ENCODE data around the gene ENOX2. TPM values are rescaled to one million over a fixed set of nuclear protein-coding genes. Genes with fewer than 3 reads are reported as not detected.

Gene ENOX2
- total and polyA plus RNA-seq, 2 experiments from 2014 or later = 8.7 to 9.0 TPM

DNA sequence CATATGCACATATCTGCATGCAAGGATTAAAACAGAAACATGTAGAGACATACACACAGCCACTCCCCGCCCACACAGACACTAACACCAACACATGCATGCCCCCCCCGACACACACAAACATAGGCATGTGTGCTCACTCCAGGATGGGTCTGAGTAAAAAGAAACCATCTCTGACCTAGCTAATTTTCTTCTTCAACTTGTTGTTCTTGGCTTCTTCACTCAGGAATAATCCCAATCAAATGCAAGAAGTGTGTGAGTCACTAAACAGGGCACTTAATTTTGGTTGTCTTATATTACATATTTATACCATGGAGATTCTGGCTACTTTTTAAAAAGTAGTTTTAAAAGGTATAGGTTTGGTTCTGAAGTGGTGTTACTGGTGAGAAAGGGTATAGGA is 28.3 kb downstream of the ENOX2 start:
- H3K9me3 ChIP-seq (ENCODE audit: low read depth) = no peaks in the 10 kb centered on the region
- WGBS (ENCODE audit: low lambda C conversion rate, missing lambda C conversion rate) = 75% methylated on average over 2 of the region's 2 CpGs
- no peaks in the 10 kb centered on the region for H3K36me3 ChIP-seq (replicated peaks; ENCODE audit: insufficient read depth, low read depth)
- H3K27ac ChIP-seq = no peak overlapping the region
- H3K27me3 ChIP-seq = no peaks in the 10 kb centered on the region
- no peaks in the 10 kb centered on the region for H3K9me2 ChIP-seq (replicated peaks; ENCODE audit: insufficient read depth)
- DNase-seq (ENCODE audit: low spot score) = no peak
- no peaks in the 10 kb centered on the region for H3K4me1 ChIP-seq (ENCODE audit: insufficient read depth)
- no peak for TF ChIP-seq EZH2 (IDR thresholded peaks at IDR 0.05; ENCODE audit: borderline replicate concordance)
- TF ChIP-seq EZH2phosphoT487 (IDR thresholded peaks at IDR 0.05; ENCODE audit: low read depth, severe bottlenecking, unreplicated experiment) = no peak
- TF ChIP-seq, protein P1, sequence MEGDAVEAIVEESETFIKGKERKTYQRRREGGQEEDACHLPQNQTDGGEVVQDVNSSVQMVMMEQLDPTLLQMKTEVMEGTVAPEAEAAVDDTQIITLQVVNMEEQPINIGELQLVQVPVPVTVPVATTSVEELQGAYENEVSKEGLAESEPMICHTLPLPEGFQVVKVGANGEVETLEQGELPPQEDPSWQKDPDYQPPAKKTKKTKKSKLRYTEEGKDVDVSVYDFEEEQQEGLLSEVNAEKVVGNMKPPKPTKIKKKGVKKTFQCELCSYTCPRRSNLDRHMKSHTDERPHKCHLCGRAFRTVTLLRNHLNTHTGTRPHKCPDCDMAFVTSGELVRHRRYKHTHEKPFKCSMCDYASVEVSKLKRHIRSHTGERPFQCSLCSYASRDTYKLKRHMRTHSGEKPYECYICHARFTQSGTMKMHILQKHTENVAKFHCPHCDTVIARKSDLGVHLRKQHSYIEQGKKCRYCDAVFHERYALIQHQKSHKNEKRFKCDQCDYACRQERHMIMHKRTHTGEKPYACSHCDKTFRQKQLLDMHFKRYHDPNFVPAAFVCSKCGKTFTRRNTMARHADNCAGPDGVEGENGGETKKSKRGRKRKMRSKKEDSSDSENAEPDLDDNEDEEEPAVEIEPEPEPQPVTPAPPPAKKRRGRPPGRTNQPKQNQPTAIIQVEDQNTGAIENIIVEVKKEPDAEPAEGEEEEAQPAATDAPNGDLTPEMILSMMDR (IDR thresholded peaks at IDR 0.05; ENCODE audit: poor library complexity) = no peak
- no peaks in the 10 kb centered on the region for H4K20me1 ChIP-seq (ENCODE audit: insufficient read depth, poor library complexity, severe bottlenecking)
- H3K79me2 ChIP-seq = no peaks in the 10 kb centered on the region
- H3K4me2 ChIP-seq = no peak overlapping the region
- no peak overlapping the region for H3K4me3 ChIP-seq
- H2AFZ ChIP-seq = no peak overlapping the region

- Histone ChIP-seq H3K4me3 (no peak overlapping the region), H3K79me2 (no peaks in the 10 kb centered on the region), H3K36me3 (replicated peaks; ENCODE audit: insufficient read depth, low read depth) (no peaks in the 10 kb centered on the region), H3K27me3 (no peaks in the 10 kb centered on the region), H2AFZ (no peak overlapping the region), H3K9me3 (ENCODE audit: low read depth) (no peaks in the 10 kb centered on the region), H3K4me1 (ENCODE audit: insufficient read depth) (no peaks in the 10 kb centered on the region), H4K20me1 (ENCODE audit: insufficient read depth, poor library complexity, severe bottlenecking) (no peaks in the 10 kb centered on the region), H3K4me2 (no peak overlapping the region), H3K9me2 (replicated peaks; ENCODE audit: insufficient read depth) (no peaks in the 10 kb centered on the region), H3K27ac (no peak overlapping the region)
- TF ChIP-seq EZH2phosphoT487 (IDR thresholded peaks at IDR 0.05; ENCODE audit: low read depth, severe bottlenecking, unreplicated experiment) (no peak), EZH2 (IDR thresholded peaks at IDR 0.05; ENCODE audit: borderline replicate concordance) (no peak)
- TF ChIP-seq, protein P1 (IDR thresholded peaks at IDR 0.05; ENCODE audit: poor library complexity) = no peak
- no peak for DNase-seq (ENCODE audit: low spot score)
- WGBS (ENCODE audit: low lambda C conversion rate, missing lambda C conversion rate) = 69% methylated on average over 3 of the region's 3 CpGs
These were observed 33.8 kb downstream of the ENOX2 start for GRCh38 chrX:130869239-130869638.

DNA sequence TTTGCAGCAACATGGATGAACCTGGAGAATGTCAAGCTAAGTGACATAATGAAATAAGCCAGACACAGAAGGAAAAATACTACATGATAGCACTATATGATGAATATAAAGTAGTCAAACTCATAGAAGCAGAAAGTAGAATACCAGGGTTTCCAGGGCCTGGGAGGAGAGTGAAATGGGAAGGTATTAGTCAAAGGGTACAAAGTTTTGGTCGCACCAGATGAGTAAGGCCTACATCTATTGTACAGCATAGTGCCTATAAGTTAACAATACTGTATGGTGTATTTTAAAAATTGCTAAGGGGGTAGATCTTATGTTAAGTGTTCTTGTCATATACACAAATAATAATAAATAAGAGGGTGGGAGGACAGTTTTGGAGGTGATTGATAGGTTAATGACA is 41.5 kb downstream of the ENOX2 start:
- Histone ChIP-seq H3K27ac (no peak overlapping the region), H3K4me1 (ENCODE audit: insufficient read depth) (no peaks in the 10 kb centered on the region), H3K4me2 (no peak overlapping the region), H3K27me3 (no peaks in the 10 kb centered on the region), H4K20me1 (ENCODE audit: insufficient read depth, poor library complexity, severe bottlenecking) (no peaks in the 10 kb centered on the region), H3K9me2 (replicated peaks; ENCODE audit: insufficient read depth) (no peaks in the 10 kb centered on the region), H3K4me3 (no peak overlapping the region), H2AFZ (no peak overlapping the region), H3K36me3 (replicated peaks; ENCODE audit: insufficient read depth, low read depth) (no peaks in the 10 kb centered on the region), H3K79me2 (no peaks in the 10 kb centered on the region), H3K9me3 (ENCODE audit: low read depth) (no peaks in the 10 kb centered on the region)
- DNase-seq (ENCODE audit: low spot score) = no peak
- WGBS (ENCODE audit: low lambda C conversion rate, missing lambda C conversion rate) = 58% methylated on average over 1 of the region's 1 CpG
- TF ChIP-seq EZH2 (IDR thresholded peaks at IDR 0.05; ENCODE audit: borderline replicate concordance) = no peak
- TF ChIP-seq, protein P1 (IDR thresholded peaks at IDR 0.05; ENCODE audit: poor library complexity) = no peak
- TF ChIP-seq EZH2phosphoT487 (IDR thresholded peaks at IDR 0.05; ENCODE audit: low read depth, severe bottlenecking, unreplicated experiment) = no peak

GRCh38 chrX:130857207-130857606 is 45.8 kb downstream of the ENOX2 start:
- Histone ChIP-seq H3K27ac (no peak overlapping the region), H2AFZ (no peak overlapping the region), H4K20me1 (ENCODE audit: insufficient read depth, poor library complexity, severe bottlenecking) (no peaks in the 10 kb centered on the region), H3K36me3 (replicated peaks; ENCODE audit: insufficient read depth, low read depth) (no peaks in the 10 kb centered on the region), H3K9me3 (ENCODE audit: low read depth) (no peaks in the 10 kb centered on the region), H3K4me3 (no peak overlapping the region), H3K9me2 (replicated peaks; ENCODE audit: insufficient read depth) (no peaks in the 10 kb centered on the region), H3K4me2 (no peak overlapping the region), H3K79me2 (no peaks in the 10 kb centered on the region), H3K27me3 (no peaks in the 10 kb centered on the region), H3K4me1 (ENCODE audit: insufficient read depth) (no peaks in the 10 kb centered on the region)
- no peak for DNase-seq (ENCODE audit: low spot score)
- no peak for TF ChIP-seq EZH2phosphoT487 (IDR thresholded peaks at IDR 0.05; ENCODE audit: low read depth, severe bottlenecking, unreplicated experiment)
- TF ChIP-seq EZH2 (IDR thresholded peaks at IDR 0.05; ENCODE audit: borderline replicate concordance) = no peak
- TF ChIP-seq, protein P1 (IDR thresholded peaks at IDR 0.05; ENCODE audit: poor library complexity) = no peak
- WGBS (ENCODE audit: low lambda C conversion rate, missing lambda C conversion rate) = 61% methylated on average over 1 of the region's 1 CpG

Data from hepatocyte (in vitro differentiated cells).